HL-60 (cell line): ENCODE data around the gene BCAR3.

ENCODE experiments used
- POLR2AphosphoS5 ChIP-seq: IDR thresholded peaks from 2 replicates; pipeline ENCODE4 v1.6.1; 2012; ENCODE audit warnings: low read depth
- TF ChIP-seq, protein P1 (sequence below): IDR thresholded peaks from one replicate; pipeline ENCODE4 v1.5.1; 2011; ENCODE audit warnings: low read length, control low read depth, inconsistent platforms; ENCODE audit not compliant: insufficient read depth
- TF ChIP-seq, protein P2 (sequence below): IDR thresholded peaks from 2 replicates; pipeline ENCODE4 v1.6.1; 2012; ENCODE audit warnings: low read depth; ENCODE audit not compliant: insufficient replicate concordance

DNA sequence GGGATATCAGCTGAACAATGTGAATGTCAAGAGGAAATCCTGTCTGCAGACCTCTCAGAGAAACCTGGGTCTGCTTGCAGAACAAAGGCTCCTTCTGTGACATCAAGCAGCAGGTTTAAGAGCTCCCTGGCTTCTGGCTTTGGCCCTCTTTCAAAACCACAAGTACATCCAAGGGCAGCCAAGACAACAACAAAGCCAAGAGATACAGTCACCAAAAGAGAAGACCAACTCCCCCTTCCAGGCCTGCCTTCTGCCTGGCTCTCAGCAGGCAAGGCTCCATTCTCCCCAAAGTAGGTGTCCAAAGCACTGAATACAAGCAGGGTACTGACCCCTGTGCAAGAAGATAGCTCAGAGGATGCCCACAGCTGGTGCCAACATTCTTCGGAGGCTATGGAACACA, 11.5 kb downstream of the BCAR3 start:
- TF ChIP-seq, protein P1, sequence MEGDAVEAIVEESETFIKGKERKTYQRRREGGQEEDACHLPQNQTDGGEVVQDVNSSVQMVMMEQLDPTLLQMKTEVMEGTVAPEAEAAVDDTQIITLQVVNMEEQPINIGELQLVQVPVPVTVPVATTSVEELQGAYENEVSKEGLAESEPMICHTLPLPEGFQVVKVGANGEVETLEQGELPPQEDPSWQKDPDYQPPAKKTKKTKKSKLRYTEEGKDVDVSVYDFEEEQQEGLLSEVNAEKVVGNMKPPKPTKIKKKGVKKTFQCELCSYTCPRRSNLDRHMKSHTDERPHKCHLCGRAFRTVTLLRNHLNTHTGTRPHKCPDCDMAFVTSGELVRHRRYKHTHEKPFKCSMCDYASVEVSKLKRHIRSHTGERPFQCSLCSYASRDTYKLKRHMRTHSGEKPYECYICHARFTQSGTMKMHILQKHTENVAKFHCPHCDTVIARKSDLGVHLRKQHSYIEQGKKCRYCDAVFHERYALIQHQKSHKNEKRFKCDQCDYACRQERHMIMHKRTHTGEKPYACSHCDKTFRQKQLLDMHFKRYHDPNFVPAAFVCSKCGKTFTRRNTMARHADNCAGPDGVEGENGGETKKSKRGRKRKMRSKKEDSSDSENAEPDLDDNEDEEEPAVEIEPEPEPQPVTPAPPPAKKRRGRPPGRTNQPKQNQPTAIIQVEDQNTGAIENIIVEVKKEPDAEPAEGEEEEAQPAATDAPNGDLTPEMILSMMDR: no peak
- TF ChIP-seq POLR2AphosphoS5: no peak
- TF ChIP-seq, protein P2, sequence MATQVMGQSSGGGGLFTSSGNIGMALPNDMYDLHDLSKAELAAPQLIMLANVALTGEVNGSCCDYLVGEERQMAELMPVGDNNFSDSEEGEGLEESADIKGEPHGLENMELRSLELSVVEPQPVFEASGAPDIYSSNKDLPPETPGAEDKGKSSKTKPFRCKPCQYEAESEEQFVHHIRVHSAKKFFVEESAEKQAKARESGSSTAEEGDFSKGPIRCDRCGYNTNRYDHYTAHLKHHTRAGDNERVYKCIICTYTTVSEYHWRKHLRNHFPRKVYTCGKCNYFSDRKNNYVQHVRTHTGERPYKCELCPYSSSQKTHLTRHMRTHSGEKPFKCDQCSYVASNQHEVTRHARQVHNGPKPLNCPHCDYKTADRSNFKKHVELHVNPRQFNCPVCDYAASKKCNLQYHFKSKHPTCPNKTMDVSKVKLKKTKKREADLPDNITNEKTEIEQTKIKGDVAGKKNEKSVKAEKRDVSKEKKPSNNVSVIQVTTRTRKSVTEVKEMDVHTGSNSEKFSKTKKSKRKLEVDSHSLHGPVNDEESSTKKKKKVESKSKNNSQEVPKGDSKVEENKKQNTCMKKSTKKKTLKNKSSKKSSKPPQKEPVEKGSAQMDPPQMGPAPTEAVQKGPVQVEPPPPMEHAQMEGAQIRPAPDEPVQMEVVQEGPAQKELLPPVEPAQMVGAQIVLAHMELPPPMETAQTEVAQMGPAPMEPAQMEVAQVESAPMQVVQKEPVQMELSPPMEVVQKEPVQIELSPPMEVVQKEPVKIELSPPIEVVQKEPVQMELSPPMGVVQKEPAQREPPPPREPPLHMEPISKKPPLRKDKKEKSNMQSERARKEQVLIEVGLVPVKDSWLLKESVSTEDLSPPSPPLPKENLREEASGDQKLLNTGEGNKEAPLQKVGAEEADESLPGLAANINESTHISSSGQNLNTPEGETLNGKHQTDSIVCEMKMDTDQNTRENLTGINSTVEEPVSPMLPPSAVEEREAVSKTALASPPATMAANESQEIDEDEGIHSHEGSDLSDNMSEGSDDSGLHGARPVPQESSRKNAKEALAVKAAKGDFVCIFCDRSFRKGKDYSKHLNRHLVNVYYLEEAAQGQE: no peak
